Right lobe of liver (tissue), 4 donors: ENCODE measurements around the gene GALNT17.
"Not testable (repeated sequence)": the region's sequence is repeated elsewhere in the genome, so short reads cannot be mapped to it uniquely, and the experiment has no call there.

Source experiments
- POLR2A ChIP-seq: fragments of 450-650 bp; IDR thresholded peaks from one replicate; pipeline ENCODE4 v1.6.1; 2017; ENCODE audit warnings: antibody characterized with exemption, mild to moderate bottlenecking
- TF ChIP-seq, protein P1 (sequence below), 4 donors: fragments of 200-600 bp in 3 of 4; fragments of 450-650 bp in 1 of 4; IDR thresholded peaks; one replicate each; pipeline versions ENCODE4 v1.5.1 to v1.8.0; 2016 to 2022; ENCODE audit warnings: antibody characterized with exemption in 4 of 4, mild to moderate bottlenecking in 2 of 4
- donor health status: DM: no; HTN: no; CAD: no.
- donor health status: DM: no; HTN: no; CAD: no.
- donor health status: DM: no; HTN: yes; CAD: no.

DNA sequence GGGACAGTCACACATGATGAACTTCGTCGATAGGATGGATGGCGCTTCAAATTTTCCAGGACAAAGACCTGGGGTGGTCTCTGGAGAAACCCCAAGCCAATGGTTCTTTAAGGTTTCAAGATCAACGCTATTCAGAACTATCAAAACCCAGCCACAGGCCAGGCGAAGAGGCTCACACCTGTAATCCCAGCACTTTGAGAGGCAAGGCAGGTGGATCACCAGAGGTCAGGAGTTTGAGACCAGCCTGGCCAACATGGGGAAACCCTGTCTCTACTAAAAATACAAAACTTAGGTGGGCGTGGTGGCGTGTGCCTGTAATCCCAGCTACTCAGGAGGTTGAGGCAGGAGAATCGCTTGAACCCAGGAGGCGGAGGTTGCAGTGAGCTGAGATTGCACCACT lies 511.1 kb downstream of the GALNT17 start:
- TF ChIP-seq, protein P1, sequence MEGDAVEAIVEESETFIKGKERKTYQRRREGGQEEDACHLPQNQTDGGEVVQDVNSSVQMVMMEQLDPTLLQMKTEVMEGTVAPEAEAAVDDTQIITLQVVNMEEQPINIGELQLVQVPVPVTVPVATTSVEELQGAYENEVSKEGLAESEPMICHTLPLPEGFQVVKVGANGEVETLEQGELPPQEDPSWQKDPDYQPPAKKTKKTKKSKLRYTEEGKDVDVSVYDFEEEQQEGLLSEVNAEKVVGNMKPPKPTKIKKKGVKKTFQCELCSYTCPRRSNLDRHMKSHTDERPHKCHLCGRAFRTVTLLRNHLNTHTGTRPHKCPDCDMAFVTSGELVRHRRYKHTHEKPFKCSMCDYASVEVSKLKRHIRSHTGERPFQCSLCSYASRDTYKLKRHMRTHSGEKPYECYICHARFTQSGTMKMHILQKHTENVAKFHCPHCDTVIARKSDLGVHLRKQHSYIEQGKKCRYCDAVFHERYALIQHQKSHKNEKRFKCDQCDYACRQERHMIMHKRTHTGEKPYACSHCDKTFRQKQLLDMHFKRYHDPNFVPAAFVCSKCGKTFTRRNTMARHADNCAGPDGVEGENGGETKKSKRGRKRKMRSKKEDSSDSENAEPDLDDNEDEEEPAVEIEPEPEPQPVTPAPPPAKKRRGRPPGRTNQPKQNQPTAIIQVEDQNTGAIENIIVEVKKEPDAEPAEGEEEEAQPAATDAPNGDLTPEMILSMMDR (IDR thresholded peaks at IDR 0.05): not testable (repeated sequence)
- TF ChIP-seq POLR2A: not testable (repeated sequence)
